ELR (cell line): Measurements from ENCODE around the gene NYAP2.

ENCODE experiments used
- DNase-seq: peaks from one replicate; pipeline ENCODE4 v3.0.0-alpha.2; 2015; ENCODE audit warnings: low read depth

Gene NYAP2

GRCh38 chr2:225558399-225559071 is 159.0 kb downstream of the NYAP2 start:
- DNase-seq: no peak

- no peak for DNase-seq
Measured at GRCh38 chr2:225559072-225559415, 159.5 kb downstream of the NYAP2 start.

- peak; percentile 3 for DNase-seq
Measured at GRCh38 chr2:225566798-225567197, 167.3 kb downstream of the NYAP2 start.

- no peak for DNase-seq
Measured at GRCh38 chr2:225569995-225570394, 170.5 kb downstream of the NYAP2 start.

- no peak for DNase-seq
Measured at GRCh38 chr2:225573603-225574002, 174.1 kb downstream of the NYAP2 start.

- no peak for DNase-seq
Measured at GRCh38 chr2:225574582-225575138, 175.2 kb downstream of the NYAP2 start.

GRCh38 chr2:225581135-225581534 is 181.6 kb downstream of the NYAP2 start:
- no peak for DNase-seq

- no peak for DNase-seq
Measured at GRCh38 chr2:225581906-225582305, 182.4 kb downstream of the NYAP2 start.

GRCh38 chr2:225582355-225583116 is 183.0 kb downstream of the NYAP2 start:
- DNase-seq: no peak

- DNase-seq: peak; percentile 10
Measured at GRCh38 chr2:225584796-225585195, 185.3 kb downstream of the NYAP2 start.

GRCh38 chr2:225590932-225591331 is 191.4 kb downstream of the NYAP2 start:
- DNase-seq: no peak

GRCh38 chr2:225597911-225598310 is 198.4 kb downstream of the NYAP2 start:
- no peak for DNase-seq

- DNase-seq: no peak
Measured at GRCh38 chr2:225598426-225598825, 198.9 kb downstream of the NYAP2 start.

- no peak for DNase-seq
Measured at GRCh38 chr2:225598897-225599296, 199.4 kb downstream of the NYAP2 start.

GRCh38 chr2:225599856-225600255 is 200.3 kb downstream of the NYAP2 start:
- no peak for DNase-seq

GRCh38 chr2:225600444-225600843 is 200.9 kb downstream of the NYAP2 start:
- DNase-seq: no peak

- DNase-seq: no peak
Measured at GRCh38 chr2:225600865-225601264, 201.4 kb downstream of the NYAP2 start.

GRCh38 chr2:225602205-225602604 is 202.7 kb downstream of the NYAP2 start:
- no peak for DNase-seq

- no peak for DNase-seq
Measured at GRCh38 chr2:225608136-225608535, 208.6 kb downstream of the NYAP2 start.

GRCh38 chr2:225612636-225613035 is 213.1 kb downstream of the NYAP2 start:
- DNase-seq: no peak

GRCh38 chr2:225614915-225615314 is 215.4 kb downstream of the NYAP2 start:
- DNase-seq: no peak

GRCh38 chr2:225615514-225615913 is 216.0 kb downstream of the NYAP2 start:
- no peak for DNase-seq

- no peak for DNase-seq
Measured at GRCh38 chr2:225616372-225616771, 216.9 kb downstream of the NYAP2 start.
